WERI-Rb-1 (cell line): ENCODE data around the gene FBXO28.
A peak's percentile ranks its signal among the peaks of the same experiment; 100 is the strongest.

Experiments used
- DNase-seq: peaks from one replicate; pipeline ENCODE4 v3.0.0-alpha.2; 2020
- H3K27ac ChIP-seq: fragments of 250-450 bp; sonication (Bioruptor Pico); 2 replicates; pipeline ENCODE4 v1.5.1; 2020; ENCODE audit warnings: mild to moderate bottlenecking, moderate library complexity
- H3K27me3 ChIP-seq: fragments of 250-450 bp; sonication (Bioruptor Pico); 2 replicates; pipeline ENCODE4 v1.5.1; 2021; ENCODE audit warnings: mild to moderate bottlenecking, low read depth, moderate library complexity; ENCODE audit not compliant: insufficient read depth, severe bottlenecking
- H3K36me3 ChIP-seq: fragments of 250-450 bp; sonication (Bioruptor Pico); 2 replicates; pipeline ENCODE4 v1.5.1; 2020; ENCODE audit warnings: mild to moderate bottlenecking, moderate library complexity
- H3K4me3 ChIP-seq: 2 replicates; pipeline ENCODE4 v1.5.1; 2011; ENCODE audit warnings: low read depth, mild to moderate bottlenecking, control low read depth, low read length
- H3K9me3 ChIP-seq: fragments of 250-450 bp; sonication (Bioruptor Pico); 2 replicates; pipeline ENCODE4 v1.5.1; 2021; ENCODE audit warnings: mild to moderate bottlenecking, moderate library complexity; ENCODE audit not compliant: severe bottlenecking
- TF ChIP-seq, protein P1 (sequence below): IDR thresholded peaks from 2 replicates; pipeline ENCODE4 v1.5.1; 2011; ENCODE audit warnings: low read depth, mild to moderate bottlenecking, control low read depth, inconsistent platforms, low read length

Gene FBXO28

DNA sequence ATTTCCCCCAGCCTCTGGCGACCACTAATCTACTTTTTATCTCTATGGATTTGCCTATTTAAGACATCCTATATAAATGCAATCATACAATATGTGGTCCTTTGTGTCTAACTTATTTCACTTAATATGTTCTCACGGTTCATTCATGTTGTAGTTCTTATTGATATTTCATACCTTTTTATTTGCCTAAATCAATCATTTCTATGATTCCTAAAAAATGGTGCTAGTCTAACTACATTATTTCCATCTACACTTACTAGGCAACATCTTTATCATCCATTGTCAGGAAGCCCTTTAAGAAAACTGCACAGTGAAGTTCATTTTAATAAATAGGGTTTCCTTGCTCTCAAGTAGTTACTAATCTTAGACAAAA lies 380 bp upstream of the FBXO28 start:
- Histone ChIP-seq H3K9me3 (no peaks in the 10 kb centered on the region), H3K4me3 (no peak overlapping the region; the same call in 1 of the 2 replicates), H3K27ac (0 out of 2 replicates have a peak overlapping the region, but pooled peaks have one; percentile 51), H3K36me3 (no peaks in the 10 kb centered on the region), H3K27me3 (no peaks in the 10 kb centered on the region)
- DNase-seq = no peak
- TF ChIP-seq, protein P1, sequence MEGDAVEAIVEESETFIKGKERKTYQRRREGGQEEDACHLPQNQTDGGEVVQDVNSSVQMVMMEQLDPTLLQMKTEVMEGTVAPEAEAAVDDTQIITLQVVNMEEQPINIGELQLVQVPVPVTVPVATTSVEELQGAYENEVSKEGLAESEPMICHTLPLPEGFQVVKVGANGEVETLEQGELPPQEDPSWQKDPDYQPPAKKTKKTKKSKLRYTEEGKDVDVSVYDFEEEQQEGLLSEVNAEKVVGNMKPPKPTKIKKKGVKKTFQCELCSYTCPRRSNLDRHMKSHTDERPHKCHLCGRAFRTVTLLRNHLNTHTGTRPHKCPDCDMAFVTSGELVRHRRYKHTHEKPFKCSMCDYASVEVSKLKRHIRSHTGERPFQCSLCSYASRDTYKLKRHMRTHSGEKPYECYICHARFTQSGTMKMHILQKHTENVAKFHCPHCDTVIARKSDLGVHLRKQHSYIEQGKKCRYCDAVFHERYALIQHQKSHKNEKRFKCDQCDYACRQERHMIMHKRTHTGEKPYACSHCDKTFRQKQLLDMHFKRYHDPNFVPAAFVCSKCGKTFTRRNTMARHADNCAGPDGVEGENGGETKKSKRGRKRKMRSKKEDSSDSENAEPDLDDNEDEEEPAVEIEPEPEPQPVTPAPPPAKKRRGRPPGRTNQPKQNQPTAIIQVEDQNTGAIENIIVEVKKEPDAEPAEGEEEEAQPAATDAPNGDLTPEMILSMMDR = no peak

DNA sequence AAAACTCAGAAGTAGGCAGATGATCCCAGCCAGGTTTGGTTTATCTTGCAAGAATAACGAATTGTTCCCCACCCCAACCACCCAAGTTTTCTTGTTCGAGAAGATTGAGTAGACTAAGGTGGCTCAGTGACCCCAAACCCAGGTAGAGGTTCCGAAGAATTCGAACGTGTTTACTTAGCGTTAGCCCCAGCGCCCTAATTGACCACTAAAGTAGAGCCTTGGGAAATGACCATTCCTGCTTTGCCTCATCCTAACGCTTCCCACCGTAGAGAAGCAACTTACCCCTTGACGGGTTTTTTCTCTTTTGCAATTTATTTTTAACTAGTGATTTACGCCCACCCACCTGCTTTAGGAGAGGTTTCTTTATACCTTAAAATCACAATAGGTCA lies 870 bp downstream of the FBXO28 start:
- no peak for DNase-seq
- Histone ChIP-seq H3K27ac (peak overlapping the region; percentile 83), H3K4me3 (peak overlapping the region; percentile 50), H3K9me3 (no peaks in the 10 kb centered on the region), H3K36me3 (no peaks in the 10 kb centered on the region; the same call in 1 of the 2 replicates), H3K27me3 (no peaks in the 10 kb centered on the region)
- TF ChIP-seq, protein P1 = no peak

DNA sequence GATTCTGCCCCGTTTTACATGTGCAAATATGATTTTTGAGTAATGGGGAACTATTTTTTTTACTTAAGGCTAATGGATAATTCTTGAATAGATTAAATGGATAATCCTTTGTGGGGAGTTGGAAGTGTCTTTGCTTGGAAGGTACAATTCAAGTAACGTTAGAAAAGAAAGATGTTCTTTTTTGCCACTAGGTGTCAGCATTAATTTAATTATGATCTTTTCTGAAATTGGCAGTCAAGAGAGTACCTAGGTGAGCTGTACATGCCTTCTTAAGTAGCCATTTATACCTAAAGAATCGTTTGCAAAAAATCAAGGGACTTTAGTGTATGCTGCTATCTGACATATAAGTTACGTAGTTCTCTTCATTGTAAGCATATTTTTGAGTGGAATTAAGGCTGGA lies 2.2 kb downstream of the FBXO28 start:
- Histone ChIP-seq H3K27ac (no peak overlapping the region), H3K4me3 (no peak overlapping the region), H3K36me3 (no peaks in the 10 kb centered on the region; the same call in 1 of the 2 replicates), H3K27me3 (no peaks in the 10 kb centered on the region), H3K9me3 (no peaks in the 10 kb centered on the region)
- TF ChIP-seq, protein P1 = no peak
- DNase-seq = no peak

DNA sequence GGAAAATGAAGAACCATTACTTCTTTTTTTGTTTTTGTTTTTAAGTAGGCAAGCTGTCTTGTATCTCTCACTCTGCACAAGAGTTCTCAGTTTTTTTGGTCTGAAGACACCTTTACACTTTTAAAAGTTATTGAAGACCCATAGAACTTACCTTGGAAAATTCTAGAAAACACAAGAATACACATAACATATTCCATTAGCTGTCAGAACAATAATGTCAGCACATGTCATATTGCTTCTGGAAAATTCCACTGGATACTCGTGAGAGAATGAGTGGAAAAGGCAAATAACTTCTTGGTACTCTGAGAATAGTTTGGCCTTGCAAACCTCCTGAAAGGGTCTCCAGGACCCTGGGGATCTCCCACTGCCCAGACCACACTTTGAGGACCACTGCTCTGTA lies 4.8 kb downstream of the FBXO28 start:
- H3K9me3 ChIP-seq = no peaks in the 10 kb centered on the region
- H3K27ac ChIP-seq = no peak overlapping the region
- DNase-seq = no peak
- TF ChIP-seq, protein P1 = no peak
- H3K27me3 ChIP-seq = no peaks in the 10 kb centered on the region
- H3K4me3 ChIP-seq = no peak overlapping the region
- no peaks in the 10 kb centered on the region; the same call in 1 of the 2 replicates for H3K36me3 ChIP-seq

DNA sequence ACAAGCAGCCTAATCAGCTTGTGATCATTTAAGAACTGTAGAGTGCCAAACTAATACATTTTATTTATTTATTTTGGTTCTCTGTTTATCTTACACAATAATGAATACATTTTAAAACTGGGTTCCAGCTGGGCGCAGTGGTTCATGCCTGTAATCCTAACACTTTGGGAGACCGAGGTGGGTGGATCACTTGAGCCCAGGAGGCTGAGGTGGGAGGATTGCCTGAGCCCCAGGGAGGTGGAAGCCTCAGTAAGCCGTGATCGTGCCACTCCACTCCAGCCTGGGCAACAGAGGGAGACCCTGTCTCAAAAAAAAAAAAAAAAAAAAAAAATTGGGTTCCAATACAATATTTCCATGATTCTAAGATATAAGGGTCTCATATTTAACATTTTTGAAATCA lies 9.2 kb downstream of the FBXO28 start:
- DNase-seq = peak; percentile 55
- no peaks in the 10 kb centered on the region for H3K27me3 ChIP-seq
- peak overlapping the region; percentile 86 for H3K27ac ChIP-seq
- no peaks in the 10 kb centered on the region; the same call in 1 of the 2 replicates for H3K36me3 ChIP-seq
- no peak overlapping the region for H3K4me3 ChIP-seq
- TF ChIP-seq, protein P1 = no peak
- H3K9me3 ChIP-seq = no peaks in the 10 kb centered on the region

DNA sequence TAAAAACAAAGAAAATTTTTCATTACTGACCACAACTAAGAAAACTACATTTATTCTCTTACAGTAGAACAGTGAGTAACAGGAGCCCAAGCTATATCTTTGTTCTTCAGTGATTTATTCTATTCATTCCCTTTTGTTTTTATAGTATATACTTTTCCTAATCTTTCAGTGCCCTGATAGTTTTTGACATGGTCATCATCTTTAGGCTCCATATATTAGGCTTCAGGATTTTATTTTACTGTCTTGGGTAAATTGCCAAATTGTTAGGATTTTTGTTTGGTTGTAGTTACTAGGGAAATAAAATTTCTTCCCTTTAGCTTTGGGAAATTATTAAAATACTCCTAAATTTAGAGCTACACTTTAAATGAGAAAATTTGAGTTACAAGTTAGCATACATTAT lies 10.3 kb downstream of the FBXO28 start:
- no peaks in the 10 kb centered on the region; the same call in 1 of the 2 replicates for H3K36me3 ChIP-seq
- H3K27ac ChIP-seq = peak overlapping the region; percentile 86
- no peak overlapping the region for H3K4me3 ChIP-seq
- H3K27me3 ChIP-seq = no peaks in the 10 kb centered on the region
- no peak for DNase-seq
- no peaks in the 10 kb centered on the region for H3K9me3 ChIP-seq
- TF ChIP-seq, protein P1 = no peak
